Adrenal gland (tissue), 5 donors: Measurements from ENCODE around the gene MADCAM1.

Source experiments
- CTCF ChIP-seq, 6 experiments: fragments of 450-650 bp in 4 of 6; fragments of 200-600 bp in 2 of 6; sonication (generic) in 1 of 6; IDR thresholded peaks; 1 replicate in 5 of 6; 2 replicates in 1 of 6; pipeline versions ENCODE4 v1.5.1 to v1.8.0; 2016 to 2021; ENCODE audit warnings: antibody characterized with exemption in 6 of 6, mild to moderate bottlenecking in 2 of 6, moderate library complexity in 1 of 6
- POLR2A ChIP-seq, 2 donors: fragments of 450-650 bp; IDR thresholded peaks; one replicate each; pipeline ENCODE4 v1.6.1; 2017; ENCODE audit warnings: antibody characterized with exemption in 2 of 2, mild to moderate bottlenecking in 2 of 2, moderate library complexity in 1 of 2
- donor health status: DM: no; HTN: no; CAD: no.

- TF ChIP-seq CTCF (IDR thresholded peaks at IDR 0.05) (no peak), POLR2A (IDR thresholded peaks at IDR 0.05) (no peak)
Observed at GRCh38 chr19:468587-469256, 27.6 kb upstream of the MADCAM1 start.
